HepG2 (cell line): ENCODE results near the gene RAD9A. TPM values are rescaled to one million over a fixed set of nuclear protein-coding genes. Genes with fewer than 3 reads are reported as not detected.
A peak's percentile ranks its signal among the peaks of the same experiment; 100 is the strongest.

Experiments used
- BRD4 ChIP-seq: sonication (generic); formaldehyde crosslinking; IDR thresholded peaks from 2 replicates; pipeline ENCODE4 v1.4.0; 2020; ENCODE audit warnings: missing genetic modification reagents
- ELF1 ChIP-seq: sonication (generic); formaldehyde crosslinking; IDR thresholded peaks from 2 replicates; pipeline ENCODE4 v1.4.0; 2020; ENCODE audit warnings: missing genetic modification reagents
- FOXJ3 ChIP-seq: sonication (generic); formaldehyde crosslinking; IDR thresholded peaks from 2 replicates; pipeline ENCODE4 v1.4.0; 2020; ENCODE audit warnings: missing genetic modification reagents, mild to moderate bottlenecking, borderline replicate concordance
- FOXO1 ChIP-seq: sonication (generic); formaldehyde crosslinking; IDR thresholded peaks from 2 replicates; pipeline ENCODE4 v1.4.0; 2020; ENCODE audit warnings: missing genetic modification reagents
- GATAD2A ChIP-seq: IDR thresholded peaks from 2 replicates; pipeline ENCODE4 v1.6.1; 2016
- KDM4B ChIP-seq: sonication (generic); formaldehyde crosslinking; IDR thresholded peaks from 2 replicates; pipeline ENCODE4 v1.4.0; 2020; ENCODE audit warnings: missing genetic modification reagents
- KLF13 ChIP-seq: sonication (generic); formaldehyde crosslinking; IDR thresholded peaks from 2 replicates; pipeline ENCODE4 v1.4.0; 2020; ENCODE audit warnings: mild to moderate bottlenecking, missing genetic modification reagents
- KMT2B ChIP-seq: IDR thresholded peaks from 2 replicates; pipeline ENCODE4 v1.6.1; 2016; ENCODE audit warnings: missing genetic modification reagents, missing compliant biosample characterization
- LCORL ChIP-seq, 2 experiments: fragments of 450-650 bp in 1 of 2; sonication (generic) in 1 of 2; formaldehyde crosslinking in 1 of 2; IDR thresholded peaks; 2 replicates each; pipeline versions ENCODE4 v1.5.0 to v1.6.1; 2017 to 2020; ENCODE audit warnings: antibody characterized with exemption in 1 of 2, missing genetic modification reagents in 1 of 2
- MTF1 ChIP-seq: sonication (generic); formaldehyde crosslinking; IDR thresholded peaks from 2 replicates; pipeline ENCODE4 v1.5.0; 2020; ENCODE audit warnings: missing genetic modification reagents
- RNF2 ChIP-seq: fragments of 450-650 bp; conservative IDR thresholded peaks from 2 replicates; pipeline ENCODE4 v1.6.1; 2016; ENCODE audit warnings: low read depth
- SIN3A ChIP-seq: IDR thresholded peaks from 2 replicates; pipeline ENCODE4 v1.6.1; 2011; ENCODE audit warnings: low read depth, mild to moderate bottlenecking, control low read depth, low read length, borderline replicate concordance
- SRSF1 ChIP-seq: fragments of 200-400 bp; formaldehyde crosslinking; optimal IDR thresholded peaks from 2 replicates; pipeline ENCODE3; 2017; ENCODE audit warnings: mild to moderate bottlenecking, low read depth, low read length, moderate library complexity
- ZFP90 ChIP-seq: sonication (generic); formaldehyde crosslinking; IDR thresholded peaks from 2 replicates; pipeline ENCODE4 v1.8.0; 2022; ENCODE audit warnings: missing genetic modification reagents, mild to moderate bottlenecking, inconsistent platforms, borderline replicate concordance
- ZNF232 ChIP-seq: sonication (generic); formaldehyde crosslinking; IDR thresholded peaks from 2 replicates; pipeline ENCODE4 v1.4.0; 2020; ENCODE audit warnings: missing genetic modification reagents, borderline replicate concordance
- ZNF235 ChIP-seq: sonication (generic); formaldehyde crosslinking; IDR thresholded peaks from 2 replicates; pipeline ENCODE4 v1.8.1; 2023; ENCODE audit warnings: mild to moderate bottlenecking, missing genetic modification reagents, borderline replicate concordance
- ZNF329 ChIP-seq: sonication (generic); formaldehyde crosslinking; IDR thresholded peaks from 2 replicates; pipeline ENCODE4 v1.9.0; 2021; ENCODE audit warnings: low read depth, mild to moderate bottlenecking, missing genetic modification reagents
- ZNF556 ChIP-seq: sonication (generic); formaldehyde crosslinking; IDR thresholded peaks from 2 replicates; pipeline ENCODE4 v1.4.0; 2020; ENCODE audit warnings: mild to moderate bottlenecking, missing genetic modification reagents, borderline replicate concordance
- ZNF670 ChIP-seq: sonication (generic); formaldehyde crosslinking; IDR thresholded peaks from 2 replicates; pipeline ENCODE4 v1.8.0; 2022; ENCODE audit warnings: mild to moderate bottlenecking, missing genetic modification reagents, borderline replicate concordance
- ZNF777 ChIP-seq: sonication (generic); formaldehyde crosslinking; IDR thresholded peaks from 2 replicates; pipeline ENCODE4 v1.4.0; 2020; ENCODE audit warnings: missing genetic modification reagents
- ZSCAN20 ChIP-seq: sonication (generic); formaldehyde crosslinking; IDR thresholded peaks from 2 replicates; pipeline ENCODE4 v1.4.0; 2020; ENCODE audit warnings: missing genetic modification reagents, mild to moderate bottlenecking, borderline replicate concordance
- polyA plus RNA-seq, 8 experiments: library from polyadenylated mRNA; depleted of rRNA in 3 of 8; stranded (reverse) in 7 of 8; unstranded in 1 of 8; fragments of >200 nt; fragmentation: Illumina TruSeq in 4 of 8; extraction: Trizol in 4 of 8; gene quantifications; 2 replicates each; pipeline versions ENCODE4 v1.2.1 to v1.2.3, GENCODE V29; 2011 to 2016; ENCODE audit warnings: low read depth in 4 of 8, missing spikeins in 1 of 8, mixed read lengths in 1 of 8; ENCODE audit not compliant: insufficient read depth in 1 of 8
- total RNA-seq, 5 experiments: library from RNA; depleted of rRNA; stranded (reverse); fragments of >200 nt; fragmentation: Illumina TruSeq; extraction: Trizol; gene quantifications; 2 replicates each; pipeline ENCODE4 v1.2.3, GENCODE V29; 2016; ENCODE audit warnings: low read depth in 1 of 5
- TF ChIP-seq, protein P1 (sequence below): IDR thresholded peaks from 2 replicates; pipeline ENCODE4 v1.6.1; 2016; ENCODE audit warnings: mild to moderate bottlenecking, missing biosample characterization, missing genetic modification reagents
- TF ChIP-seq, protein P2 (sequence below): sonication (generic); formaldehyde crosslinking; IDR thresholded peaks from 2 replicates; pipeline ENCODE4 v1.8.0; 2022; ENCODE audit warnings: missing genetic modification reagents, mild to moderate bottlenecking, inconsistent platforms, borderline replicate concordance
- TF ChIP-seq, protein P3 (sequence below): sonication (generic); formaldehyde crosslinking; IDR thresholded peaks from 2 replicates; pipeline ENCODE4 v1.5.1; 2020; ENCODE audit warnings: missing genetic modification reagents, mild to moderate bottlenecking, borderline replicate concordance
- TF ChIP-seq, protein P4 (sequence below): sonication (generic); formaldehyde crosslinking; IDR thresholded peaks from 2 replicates; pipeline ENCODE4 v1.5.0; 2020; ENCODE audit warnings: missing genetic modification reagents, mild to moderate bottlenecking, borderline replicate concordance

Gene RAD9A
- total and polyA plus RNA-seq, 2 of the 13 experiments (the other 11 are each of a cell fraction or from before 2014, with no cell fraction given): 10.1 to 15.7 TPM

DNA sequence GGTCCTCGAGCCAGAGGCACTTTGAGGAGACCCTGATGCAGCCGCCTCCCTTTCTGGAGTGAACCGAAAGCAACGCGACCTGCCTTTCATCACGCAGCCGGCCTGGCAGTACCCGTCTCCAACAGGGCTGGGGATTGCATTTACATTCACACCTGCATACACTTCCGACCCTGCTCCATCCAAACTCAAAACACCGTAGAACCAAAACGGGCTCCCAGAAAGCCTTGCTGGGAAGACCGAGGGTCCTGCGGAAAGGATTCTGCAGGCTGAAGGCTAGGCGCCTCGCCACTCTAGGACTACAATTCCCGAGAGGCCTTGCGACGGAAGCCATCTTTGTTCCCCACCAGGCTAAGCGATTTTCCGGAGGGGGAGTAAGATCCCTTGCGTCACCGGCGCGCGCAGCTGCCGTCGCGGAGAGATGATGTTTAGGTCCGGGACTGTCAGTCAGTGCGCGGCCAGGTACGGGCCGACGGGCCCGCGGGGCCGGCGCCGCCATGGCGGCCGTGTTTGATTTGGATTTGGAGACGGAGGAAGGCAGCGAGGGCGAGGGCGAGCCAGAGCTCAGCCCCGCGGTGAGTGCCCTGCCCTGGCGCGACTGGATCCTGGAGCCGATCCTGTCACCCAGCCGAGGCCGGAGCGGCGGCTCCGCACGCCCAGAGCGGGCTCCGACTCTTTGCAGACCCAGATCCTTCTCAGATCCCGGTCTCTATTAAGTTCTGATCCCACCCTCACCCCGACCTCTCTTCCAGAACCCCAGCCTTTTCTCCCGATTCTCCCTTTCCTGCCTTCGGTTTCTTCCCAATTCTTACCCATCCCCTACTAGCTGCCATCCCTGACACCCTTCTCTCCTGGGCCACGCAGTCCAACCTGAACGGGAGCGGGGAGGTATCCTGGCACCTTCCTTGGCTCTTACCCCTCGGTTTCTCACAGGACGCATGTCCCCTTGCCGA is 36.5 kb downstream of the RAD9A start, which contains the start of gene RPS6KB2 (continued):
- TF ChIP-seq, protein P1, sequence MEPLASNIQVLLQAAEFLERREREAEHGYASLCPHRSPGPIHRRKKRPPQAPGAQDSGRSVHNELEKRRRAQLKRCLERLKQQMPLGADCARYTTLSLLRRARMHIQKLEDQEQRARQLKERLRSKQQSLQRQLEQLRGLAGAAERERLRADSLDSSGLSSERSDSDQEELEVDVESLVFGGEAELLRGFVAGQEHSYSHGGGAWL (CRISPR knock-in tag): peak; percentile 37; the same call in 1 of the 2 replicates
- TF ChIP-seq ZNF235 (CRISPR knock-in tag): no peak
- TF ChIP-seq MTF1: peak; percentile 56; the same call in 1 of the 2 replicates
- peak; percentile 75; the same call in 1 of the 2 replicates for TF ChIP-seq FOXJ3 (CRISPR knock-in tag)
- TF ChIP-seq KDM4B (CRISPR knock-in tag): no peak
- TF ChIP-seq FOXO1 (CRISPR knock-in tag): peak; percentile 62
- TF ChIP-seq, protein P2, sequence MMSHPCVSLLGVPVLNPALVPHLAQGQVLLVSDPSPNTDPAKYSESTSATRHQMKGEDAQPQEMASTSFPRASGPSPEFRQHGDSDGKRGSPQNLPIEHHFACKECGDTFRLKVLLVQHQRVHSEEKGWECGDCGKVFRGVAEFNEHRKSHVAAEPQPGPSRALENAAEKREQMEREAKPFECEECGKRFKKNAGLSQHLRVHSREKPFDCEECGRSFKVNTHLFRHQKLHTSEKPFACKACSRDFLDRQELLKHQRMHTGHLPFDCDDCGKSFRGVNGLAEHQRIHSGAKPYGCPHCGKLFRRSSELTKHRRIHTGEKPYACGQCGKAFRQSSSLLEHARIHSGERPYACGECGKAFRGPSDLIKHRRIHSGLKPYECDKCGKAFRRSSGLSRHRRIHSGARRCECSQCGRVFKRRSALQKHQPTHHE: peak; percentile 81; the same call in 1 of the 2 replicates
- TF ChIP-seq SRSF1: peak; percentile 66
- no peak for TF ChIP-seq ZFP90 (CRISPR knock-in tag)
- peak; percentile 49; the same call in 1 of the 2 replicates for TF ChIP-seq ZSCAN20 (CRISPR knock-in tag)
- TF ChIP-seq GATAD2A: peak; percentile 37; the same call in 1 of the 2 replicates
- peak; percentile 24; the same call in 1 of the 2 replicates for TF ChIP-seq KLF13 (CRISPR knock-in tag)
- TF ChIP-seq RNF2: no peak
- peak; percentile 82; the same call in 1 of the 2 replicates for TF ChIP-seq ZNF232 (CRISPR knock-in tag)
- peak; percentile 92 for TF ChIP-seq ELF1 (CRISPR knock-in tag)
- TF ChIP-seq ZNF670 (CRISPR knock-in tag): 0 out of 2 replicates have a peak, but pooled peaks have one; percentile 36
- peak; percentile 62; the same call in 1 of the 2 replicates for TF ChIP-seq ZNF777 (CRISPR knock-in tag)
- TF ChIP-seq ZNF556: peak; percentile 65; the same call in 1 of the 2 replicates
- peak; percentile 85 for TF ChIP-seq KMT2B (CRISPR knock-in tag)
- TF ChIP-seq BRD4 (CRISPR knock-in tag): 0 out of 2 replicates have a peak, but pooled peaks have one; percentile 62
- peak; percentile 5; the same call in 1 of the 2 replicates for TF ChIP-seq ZNF329
- no peak for TF ChIP-seq LCORL (IDR thresholded peaks at IDR 0.05)
- TF ChIP-seq LCORL (CRISPR knock-in tag; IDR thresholded peaks at IDR 0.05): peak; percentile 59
- TF ChIP-seq, protein P3, sequence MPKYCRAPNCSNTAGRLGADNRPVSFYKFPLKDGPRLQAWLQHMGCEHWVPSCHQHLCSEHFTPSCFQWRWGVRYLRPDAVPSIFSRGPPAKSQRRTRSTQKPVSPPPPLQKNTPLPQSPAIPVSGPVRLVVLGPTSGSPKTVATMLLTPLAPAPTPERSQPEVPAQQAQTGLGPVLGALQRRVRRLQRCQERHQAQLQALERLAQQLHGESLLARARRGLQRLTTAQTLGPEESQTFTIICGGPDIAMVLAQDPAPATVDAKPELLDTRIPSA (CRISPR knock-in tag): no peak
- TF ChIP-seq, protein P4, sequence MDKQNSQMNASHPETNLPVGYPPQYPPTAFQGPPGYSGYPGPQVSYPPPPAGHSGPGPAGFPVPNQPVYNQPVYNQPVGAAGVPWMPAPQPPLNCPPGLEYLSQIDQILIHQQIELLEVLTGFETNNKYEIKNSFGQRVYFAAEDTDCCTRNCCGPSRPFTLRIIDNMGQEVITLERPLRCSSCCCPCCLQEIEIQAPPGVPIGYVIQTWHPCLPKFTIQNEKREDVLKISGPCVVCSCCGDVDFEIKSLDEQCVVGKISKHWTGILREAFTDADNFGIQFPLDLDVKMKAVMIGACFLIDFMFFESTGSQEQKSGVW (CRISPR knock-in tag): no peak
- TF ChIP-seq SIN3A: peak; percentile 90; the same call in 1 of the 2 replicates
